Stimulated activated CD8-positive, alpha-beta memory T cell treated with anti-CD3 and anti-CD28 coated beads, Interleukin-2, amount 100 ng/mL, for 1 hour (primary cell): ENCODE results near the gene CAMK2B.

Experiments
- DNase-seq, 2 donors: peaks; one replicate each; pipeline ENCODE4 v3.0.0-alpha.2; 2020; ENCODE audit warnings: low read depth in 2 of 2

CAMK2B gene

GRCh38 chr7:44275957-44276570 is 49.3 kb downstream of the CAMK2B start:
- DNase-seq: no peak

DNA sequence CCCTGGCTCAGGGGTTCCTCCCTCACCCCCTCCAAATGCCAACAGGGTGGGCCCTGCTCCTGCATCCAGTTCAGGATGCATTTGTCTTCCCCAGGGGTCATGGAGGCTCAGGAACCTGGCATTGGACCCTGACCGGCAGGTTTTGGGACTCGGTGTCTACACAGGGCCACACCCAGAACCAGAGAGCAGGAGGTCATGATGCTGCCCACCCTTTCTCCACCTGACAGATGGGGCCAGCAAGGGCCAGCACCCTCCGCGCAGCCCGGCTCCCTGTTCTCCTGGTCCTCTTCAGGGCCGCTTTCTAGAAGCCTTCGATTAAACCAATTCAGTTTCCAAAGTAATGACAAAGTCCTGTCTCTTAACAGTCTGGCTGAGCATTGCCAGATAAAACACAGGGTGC is 50.2 kb downstream of the CAMK2B start:
- no peak for DNase-seq

DNA sequence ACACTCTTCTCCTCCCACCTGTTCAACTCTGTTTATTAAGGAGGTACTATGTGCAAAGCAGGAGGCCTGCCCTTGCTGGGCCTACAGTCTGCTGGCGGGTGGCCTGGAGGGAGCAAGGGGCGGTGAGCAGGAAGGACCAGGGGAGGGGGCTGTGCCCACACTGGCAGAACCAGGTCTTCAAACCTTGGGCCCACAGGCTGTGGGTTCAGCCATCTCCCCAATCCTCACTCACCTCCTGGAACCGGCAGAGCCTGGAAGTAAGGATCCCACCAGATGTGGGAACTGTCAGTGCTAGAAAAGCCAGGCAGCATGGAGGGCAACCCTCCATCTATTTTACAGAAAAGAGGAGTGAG is 50.8 kb downstream of the CAMK2B start:
- DNase-seq: no peak

DNA sequence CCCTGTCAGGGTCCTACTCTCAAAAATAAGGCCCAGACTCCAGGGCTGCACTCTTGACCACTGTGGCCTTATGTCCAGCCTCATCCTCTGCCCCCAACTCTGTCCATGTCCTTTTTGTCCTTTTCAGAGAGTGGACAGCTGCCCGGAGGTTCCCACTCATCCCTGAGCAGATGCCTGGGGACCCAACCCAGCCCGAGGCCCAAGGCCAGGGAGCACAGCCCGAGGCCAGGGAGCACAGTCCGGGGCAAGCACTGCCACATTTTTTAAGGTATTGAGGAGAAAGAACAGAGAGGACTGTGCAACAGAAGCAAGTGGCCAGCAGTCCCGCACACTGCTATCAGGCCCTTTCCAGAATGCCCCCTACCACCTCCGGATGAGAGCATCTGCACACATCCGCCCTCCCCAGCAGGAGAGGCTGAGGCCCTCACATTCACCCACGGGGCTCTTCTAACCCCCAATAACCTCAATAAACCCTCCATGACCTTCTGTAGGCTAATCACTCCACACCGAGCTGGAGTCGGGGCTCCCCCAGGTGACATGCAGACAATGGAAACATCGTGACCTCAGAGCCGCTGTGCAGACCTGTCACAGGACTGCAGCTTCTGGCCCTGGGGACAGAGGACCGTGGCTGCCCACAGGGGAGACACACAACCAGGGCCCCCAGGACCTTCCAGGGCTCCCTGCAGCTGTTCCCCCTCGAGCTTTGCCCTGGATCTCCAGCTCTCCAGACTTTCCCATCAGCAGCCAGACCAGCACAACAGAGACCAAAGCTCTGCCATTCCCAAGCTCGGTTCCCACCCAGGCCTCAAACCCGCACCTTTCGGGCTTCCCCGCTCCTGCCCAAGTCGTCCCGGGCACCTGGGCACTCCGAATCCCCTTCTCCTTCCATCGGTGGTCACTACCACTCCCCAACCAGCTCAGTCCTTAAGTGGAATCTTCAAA is 51.4 kb downstream of the CAMK2B start:
- DNase-seq: no peak

GRCh38 chr7:44272981-44273380 is 52.4 kb downstream of the CAMK2B start:
- DNase-seq: no peak

GRCh38 chr7:44272456-44272855 is 52.9 kb downstream of the CAMK2B start:
- DNase-seq: no peak

DNA sequence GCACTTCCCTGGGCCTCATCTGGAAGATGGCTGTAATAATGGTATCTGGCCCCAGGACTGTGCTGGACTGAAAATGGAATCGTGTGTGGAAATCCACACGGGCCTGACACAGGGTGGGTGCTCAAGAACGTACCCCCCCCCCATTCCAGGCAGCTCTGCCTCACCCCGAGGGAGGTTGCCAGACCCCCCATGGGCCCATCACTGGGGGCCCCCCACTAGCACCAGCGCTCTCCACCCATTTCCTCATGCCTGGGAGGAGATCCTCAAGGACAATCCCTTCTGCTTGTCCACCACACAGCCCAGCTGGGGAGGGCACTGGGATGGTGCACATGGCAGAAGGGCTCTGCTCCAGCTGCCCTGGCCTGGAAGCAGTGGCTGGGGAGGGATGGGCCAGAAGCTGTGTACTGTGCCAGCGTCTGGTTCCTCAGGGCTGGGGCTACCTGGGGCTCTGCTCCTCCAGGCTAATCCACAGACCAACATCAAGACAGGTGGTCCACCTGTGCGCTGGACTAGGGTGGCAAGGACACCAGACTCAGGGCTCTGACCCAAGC is 55.4 kb downstream of the CAMK2B start:
- DNase-seq: no peak

DNA sequence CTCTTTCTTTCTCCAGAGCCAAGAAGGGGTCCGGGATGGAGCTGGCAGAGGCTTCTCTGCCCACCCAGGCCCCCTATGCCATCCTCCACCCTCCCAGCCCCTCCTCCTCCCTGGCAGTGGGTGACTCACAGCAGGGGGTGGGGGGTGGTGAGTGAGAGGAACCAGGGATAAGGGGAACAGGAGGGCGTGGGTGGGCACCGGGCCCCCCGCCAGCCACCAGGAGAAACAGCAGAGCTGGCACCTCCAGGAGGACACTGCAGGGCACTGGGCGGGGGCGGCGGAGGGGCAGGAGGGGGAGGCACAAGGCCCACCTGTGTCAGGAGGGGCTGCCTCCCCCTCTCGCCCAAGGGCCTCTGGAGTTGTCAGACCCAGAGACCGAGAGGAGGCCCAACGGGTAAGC is 56.0 kb downstream of the CAMK2B start:
- no peak for DNase-seq

DNA sequence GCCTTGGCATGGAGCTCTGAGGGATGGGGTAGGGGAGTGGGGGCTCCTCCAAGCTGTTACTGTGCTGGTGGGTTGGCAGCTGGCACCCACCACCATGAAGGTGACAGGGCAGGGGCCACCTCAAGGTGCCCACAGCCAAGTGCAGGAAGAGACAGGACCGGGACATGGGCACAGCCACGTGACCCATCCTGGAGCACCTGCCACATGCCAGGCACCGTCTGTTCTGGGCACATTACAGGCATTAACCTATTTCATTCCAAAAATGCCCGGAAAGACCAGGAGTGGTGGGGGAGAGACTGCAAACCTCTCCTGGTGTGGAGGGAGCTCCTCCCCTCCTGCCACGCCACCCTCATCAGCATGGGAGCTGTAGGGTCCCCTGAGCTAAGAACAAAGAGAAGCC is 56.7 kb downstream of the CAMK2B start:
- no peak for DNase-seq

DNA sequence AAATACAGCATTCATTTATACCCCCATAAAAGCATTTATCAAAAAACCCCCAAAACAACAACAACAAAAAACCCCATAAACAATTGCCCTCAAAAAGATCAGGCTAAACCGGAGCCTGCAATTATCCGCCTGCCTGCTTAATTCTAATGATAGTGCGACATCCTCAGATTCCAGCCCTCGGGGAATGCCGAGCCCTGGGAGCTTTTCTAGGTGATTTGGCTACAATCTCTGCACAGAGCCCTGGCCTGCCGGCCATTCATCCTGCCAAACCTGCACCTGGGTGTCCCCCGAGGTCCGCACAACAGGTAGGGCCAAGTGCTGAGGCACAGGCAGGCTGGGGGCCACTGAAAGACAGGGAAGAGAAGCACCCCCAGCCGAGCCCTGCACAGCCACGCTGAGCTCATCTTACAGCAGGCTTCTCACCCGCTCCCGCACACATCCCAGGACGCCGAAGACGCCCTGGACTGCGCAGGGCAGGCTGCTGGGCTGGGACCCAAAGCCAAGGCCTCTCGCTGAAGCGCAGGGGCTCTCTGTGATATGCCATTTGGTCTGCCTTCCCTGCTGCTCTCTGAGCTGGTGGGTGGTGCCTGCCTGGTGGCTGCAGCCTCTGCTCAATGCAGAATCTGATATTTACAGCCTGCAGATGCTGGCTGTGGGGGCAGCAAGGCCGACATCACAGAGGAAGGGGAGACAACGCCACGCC is 57.5 kb downstream of the CAMK2B start:
- DNase-seq: no peak

DNA sequence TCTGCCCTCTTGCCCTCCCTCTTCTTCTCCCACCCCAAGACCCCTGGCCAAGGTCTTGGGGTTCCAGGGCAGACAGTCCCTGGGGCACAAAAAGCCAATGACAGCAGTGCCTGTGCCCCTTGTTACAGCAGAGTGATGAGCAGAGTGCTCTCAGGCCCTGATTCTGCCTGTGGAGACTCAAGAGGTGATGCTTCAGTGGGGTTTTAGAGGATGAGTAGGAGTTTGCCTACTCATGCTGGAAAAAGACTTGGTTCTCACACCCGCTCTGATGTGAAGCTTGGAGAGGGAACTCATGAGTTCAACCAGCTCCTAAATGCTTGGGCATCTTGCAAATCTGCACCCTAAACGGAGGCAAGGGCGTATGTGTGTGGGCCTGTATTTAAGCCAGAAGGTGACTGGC is 58.2 kb downstream of the CAMK2B start:
- DNase-seq: no peak

DNA sequence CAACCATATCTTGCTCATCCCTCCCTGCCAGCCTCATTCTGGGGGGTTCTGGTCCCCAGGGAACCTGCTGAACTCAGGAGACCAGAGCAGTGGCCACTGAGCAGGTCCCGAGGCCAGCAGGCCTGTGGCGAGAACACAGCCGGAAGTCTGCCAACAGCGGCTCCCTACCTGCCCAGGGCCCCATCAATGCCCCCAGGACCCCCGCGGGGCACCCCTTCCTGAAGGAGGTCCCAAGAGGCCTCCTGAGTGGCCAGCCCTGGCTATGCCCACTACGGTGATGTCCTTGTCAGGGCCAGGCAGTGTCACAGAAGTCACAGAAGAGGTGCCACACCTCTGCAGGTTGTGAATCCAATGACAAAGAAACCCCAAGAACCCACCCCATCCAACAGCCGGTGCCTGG is 58.9 kb downstream of the CAMK2B start:
- DNase-seq: no peak

DNA sequence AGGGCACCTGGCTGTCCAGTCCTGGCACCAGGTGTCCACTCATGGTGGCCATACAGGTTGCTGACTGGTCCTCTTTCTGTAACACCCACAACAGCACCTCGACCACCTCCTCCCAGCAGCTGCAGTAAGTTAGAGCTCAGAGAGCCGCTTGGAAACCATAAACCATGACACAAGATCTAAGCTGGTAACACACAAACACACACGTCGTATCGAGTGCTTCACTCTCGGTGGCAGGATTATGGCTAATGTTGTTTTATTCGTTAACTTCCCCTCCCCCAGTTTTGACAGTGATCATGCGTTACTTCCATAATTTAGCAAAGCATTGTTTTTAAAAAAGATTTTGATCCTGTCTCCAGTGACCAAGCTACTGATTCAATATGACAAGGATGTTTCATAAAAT is 59.7 kb downstream of the CAMK2B start:
- DNase-seq: no peak

DNA sequence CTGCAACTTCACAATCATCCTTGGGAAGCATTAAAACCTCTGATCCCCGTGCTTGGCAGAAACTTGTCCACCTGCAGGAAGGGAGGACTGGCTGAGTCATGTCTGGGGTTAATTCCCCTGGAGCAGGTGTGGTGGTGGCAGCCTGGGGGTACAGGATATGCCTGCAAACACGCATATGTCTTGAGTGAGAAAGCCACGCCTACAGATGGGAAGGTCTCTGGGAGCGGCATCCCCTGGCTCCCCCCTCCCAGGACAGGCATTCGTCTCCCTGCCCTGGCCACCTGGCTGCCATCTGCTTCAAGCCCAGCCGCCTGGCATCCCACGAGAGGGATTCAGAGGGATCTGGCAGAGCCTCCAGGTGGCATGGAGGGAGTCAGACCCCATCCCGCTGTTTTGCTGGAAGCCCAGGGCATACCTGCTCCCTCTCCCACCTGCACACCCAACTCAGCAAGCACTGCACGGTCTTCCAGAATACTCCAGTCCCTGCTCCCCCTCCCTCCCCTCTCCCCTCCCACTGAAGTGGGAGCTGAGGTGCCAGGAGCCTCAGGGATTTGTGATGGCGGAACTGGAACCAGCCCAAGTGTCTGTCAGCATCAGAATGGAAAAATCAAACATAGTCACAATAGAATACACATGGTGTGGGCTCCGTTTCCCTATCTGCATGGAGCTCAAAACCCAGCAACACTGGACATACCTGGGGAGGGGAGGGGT is 61.0 kb downstream of the CAMK2B start:
- DNase-seq: no peak

DNA sequence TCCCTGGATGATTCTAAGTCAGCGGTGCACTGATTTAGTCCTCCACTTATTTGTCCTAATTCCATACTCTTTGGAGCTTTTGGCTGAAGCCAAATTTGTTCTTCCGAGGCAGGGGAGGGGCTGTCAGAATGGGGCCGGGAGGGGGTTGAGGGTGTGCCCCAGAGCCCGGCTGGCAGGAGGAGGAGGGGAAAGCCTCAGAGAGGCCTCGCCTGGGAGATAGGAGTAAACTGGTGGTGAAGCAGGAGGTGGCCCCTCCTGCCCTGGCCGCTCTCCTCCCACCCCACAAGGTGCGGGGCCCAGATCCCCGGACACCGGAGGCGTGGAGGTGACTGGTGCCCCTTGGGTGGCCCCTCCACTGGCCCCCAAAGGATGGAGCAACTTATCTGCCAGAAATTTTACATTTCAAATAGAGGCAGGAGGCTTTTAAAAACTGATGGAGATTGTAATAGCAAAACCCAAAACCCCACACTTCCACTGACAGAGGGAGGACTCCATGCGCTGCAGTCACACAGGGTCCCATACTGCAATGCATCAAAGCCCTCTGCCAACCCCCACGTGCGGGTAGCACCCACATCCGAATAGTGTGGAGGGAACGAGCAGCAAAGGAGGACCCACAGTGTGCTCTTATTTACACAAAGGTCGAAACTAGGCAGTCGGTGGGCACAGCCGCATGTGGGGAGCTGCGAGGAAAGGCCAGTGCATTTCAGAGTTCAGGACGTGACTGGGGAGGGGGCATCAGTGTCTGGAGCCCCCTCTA is 61.9 kb downstream of the CAMK2B start:
- no peak for DNase-seq

DNA sequence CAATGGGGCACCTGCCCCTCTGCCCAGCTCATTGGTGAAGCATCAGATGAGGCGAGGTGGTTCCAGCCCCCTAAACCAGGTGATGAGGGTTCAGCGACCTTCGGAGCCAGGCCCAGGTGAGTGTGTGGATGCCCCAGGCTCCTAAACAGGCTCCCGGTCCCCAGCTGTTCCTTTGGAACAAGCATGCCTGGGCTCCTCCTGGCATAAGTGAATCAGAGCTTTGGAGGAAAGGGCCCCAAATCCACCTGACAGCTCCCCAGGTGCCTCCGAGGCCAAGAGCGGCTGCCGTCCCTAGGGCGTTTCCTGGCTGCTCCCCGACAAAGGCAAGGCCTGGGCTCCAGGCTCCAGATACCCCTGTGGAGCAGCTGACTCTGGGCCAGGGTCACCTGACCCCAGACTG is 63.4 kb downstream of the CAMK2B start:
- no peak for DNase-seq

DNA sequence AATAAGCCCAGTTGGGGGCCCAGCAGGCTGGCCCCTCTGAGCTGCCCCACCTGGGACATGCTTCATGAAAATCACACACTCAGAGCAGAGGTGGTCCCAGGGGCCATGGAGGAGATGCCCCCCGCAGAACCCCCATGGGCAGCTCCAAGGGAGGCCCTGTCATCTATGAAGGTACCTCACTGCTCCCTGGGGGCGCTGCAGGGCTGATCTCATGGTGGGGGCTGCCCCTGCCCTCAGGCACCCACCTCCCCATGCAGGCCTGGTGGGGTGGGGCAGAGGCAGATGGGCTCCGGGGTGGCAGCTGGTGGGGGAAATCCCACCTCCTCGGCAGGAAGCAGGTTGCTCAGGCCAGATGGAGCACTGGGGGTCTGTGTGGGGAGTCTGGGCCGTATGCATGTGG is 64.2 kb downstream of the CAMK2B start:
- no peak for DNase-seq

DNA sequence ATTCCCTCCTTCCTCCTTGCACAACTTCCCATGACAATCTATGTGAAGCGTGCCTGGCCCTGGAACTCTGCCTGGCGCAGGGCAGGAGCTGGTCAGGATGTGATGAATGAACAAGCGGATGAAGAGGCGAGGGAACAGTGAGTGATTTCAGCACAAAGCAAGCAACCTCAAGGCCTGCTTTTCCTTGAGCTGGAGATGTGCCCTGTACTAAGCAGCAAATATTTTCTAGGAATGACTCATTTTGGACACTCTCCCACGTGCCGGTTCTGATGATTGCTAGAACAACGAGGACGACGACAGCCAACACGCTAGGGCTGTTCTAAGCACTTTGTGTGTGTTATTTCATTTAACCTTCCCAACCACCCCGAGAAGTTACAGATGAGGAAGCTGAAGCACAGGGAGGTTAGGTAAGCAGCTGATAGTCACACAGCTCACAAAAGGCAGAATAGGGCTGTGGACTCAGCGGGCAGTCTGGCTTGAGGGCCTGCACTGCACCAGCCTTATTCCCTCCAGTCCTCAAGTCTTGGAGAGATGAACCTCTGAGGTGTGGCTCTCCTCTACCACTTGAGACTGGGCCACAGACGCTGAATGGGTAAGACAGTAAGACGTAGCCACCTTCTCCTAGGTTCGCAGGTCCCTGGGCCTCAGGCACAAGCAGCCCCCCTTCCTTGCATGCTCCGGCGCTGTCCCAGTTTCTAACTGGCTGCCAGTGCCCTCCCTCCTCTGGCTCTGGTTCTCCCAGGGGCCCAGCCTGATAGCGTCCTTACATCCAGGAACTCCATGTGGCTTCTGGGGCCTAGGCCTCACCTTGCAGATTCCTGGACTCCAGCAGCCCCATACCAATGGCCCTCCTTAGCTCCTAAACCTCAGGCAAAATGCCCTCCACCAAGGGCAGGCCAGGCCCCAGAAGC is 65.6 kb downstream of the CAMK2B start:
- DNase-seq: no peak

GRCh38 chr7:44258865-44259546 is 66.4 kb downstream of the CAMK2B start:
- no peak for DNase-seq

- DNase-seq: no peak
These were observed 67.0 kb downstream of the CAMK2B start for GRCh38 chr7:44258423-44258760.
